ENCODE measurements around the gene SDE2. TPM values are rescaled to one million over a fixed set of nuclear protein-coding genes. Genes with fewer than 3 reads are reported as not detected.

The SDE2 gene
- 10 to 100 TPM; 17.2 to 18.5 TPM for total RNA-seq

DNA sequence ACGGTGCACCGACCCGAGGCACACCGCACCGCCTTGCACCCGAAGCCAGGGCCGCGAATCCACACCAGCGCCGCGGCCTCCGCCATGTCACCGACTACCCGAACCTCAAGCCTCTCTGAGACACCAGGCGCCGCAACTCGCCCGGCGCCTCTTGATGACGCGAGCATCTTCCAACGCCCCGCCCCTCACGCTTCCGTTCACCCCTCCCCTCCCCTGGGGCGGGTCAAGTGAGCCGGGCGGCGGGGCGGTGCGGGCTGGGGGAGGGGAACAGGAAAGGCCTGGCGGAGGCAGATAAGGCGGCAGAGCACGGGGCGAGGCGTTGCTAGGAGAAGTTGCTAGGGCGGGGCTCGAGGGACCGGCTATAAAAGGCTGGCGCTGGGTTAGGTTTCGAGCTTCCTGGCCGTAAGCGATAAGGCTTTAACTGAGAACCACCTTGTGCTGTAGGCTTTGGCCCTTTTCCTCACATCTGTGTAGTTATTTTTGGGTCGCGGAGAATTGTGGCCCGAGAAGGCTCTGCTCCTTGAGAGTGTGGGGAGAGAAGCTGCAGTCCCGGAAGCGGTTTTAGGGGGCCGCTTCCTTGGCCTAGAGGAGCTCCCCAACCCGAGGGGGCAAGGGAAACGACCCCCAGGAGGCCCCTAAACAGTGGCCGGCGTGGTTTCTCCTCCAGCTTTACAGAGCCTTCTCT is at the start of gene SDE2:
Gene SDE2 (minus strand): TSS at position 117 of the 685 bp plus-strand sequence. CDS start 31 bp downstream, at position 86.
- no peaks in the 10 kb centered on the region for H3K9me3 Mint-ChIP-seq
- POLR2A ChIA-PET: interaction anchor here (0.6 to 10.1 kb wide), 35 partner anchors 8 to 574 kb away, joined by 3 to 287 read pairs (median 5); partner anchors contain the start of genes H3-3A, LBR, LIN9 and PARP1

DNA sequence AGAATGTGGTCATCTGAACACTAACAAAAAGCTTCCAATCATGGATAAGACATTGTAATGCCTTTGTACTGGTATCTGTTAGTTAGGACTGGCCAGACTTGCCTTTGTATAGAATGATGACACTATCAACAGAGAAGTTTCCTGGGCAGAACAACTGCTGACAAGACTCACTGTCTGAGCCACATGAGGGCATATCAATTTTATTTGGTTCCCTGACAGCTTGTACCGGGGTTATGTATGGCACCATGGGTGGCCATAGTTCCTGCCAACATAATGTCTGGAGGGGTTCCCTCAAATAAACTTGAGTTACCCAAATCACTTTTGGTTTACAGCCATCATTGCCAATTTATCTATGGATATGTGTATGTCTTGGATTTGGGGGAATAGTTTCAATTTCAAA is 49.7 kb upstream of the SDE2 start:
- no peak overlapping the region for H3K27ac Mint-ChIP-seq
- H3K27me3 Mint-ChIP-seq: peaks cover 3% of the 10 kb centered on the region
- POLR2A ChIA-PET: no interaction called here
- ATAC-seq (ENCODE audit: low read depth): no peak
- H3K4me3 Mint-ChIP-seq: no peak overlapping the region
- no peaks in the 10 kb centered on the region for H3K36me3 Mint-ChIP-seq
- DNase-seq: no peak
- H3K9me3 Mint-ChIP-seq: no peaks in the 10 kb centered on the region
- no peaks in the 10 kb centered on the region for H3K4me1 Mint-ChIP-seq

More for the DNA sequence above, at the start of gene SDE2:
- ATAC-seq (ENCODE audit: low read depth) (peak; percentile 78), DNase-seq (peak; percentile 100)
- peaks cover 61% of the 10 kb centered on the region for H3K4me1 Mint-ChIP-seq
- H3K27ac Mint-ChIP-seq: peak within 1 kb of the TSS; percentile 100
- H3K36me3 Mint-ChIP-seq: peaks cover 11% of the 10 kb centered on the region
- no peaks in the 10 kb centered on the region for H3K27me3 Mint-ChIP-seq
- peak within 1 kb of the TSS; percentile 100 for H3K4me3 Mint-ChIP-seq

DNA sequence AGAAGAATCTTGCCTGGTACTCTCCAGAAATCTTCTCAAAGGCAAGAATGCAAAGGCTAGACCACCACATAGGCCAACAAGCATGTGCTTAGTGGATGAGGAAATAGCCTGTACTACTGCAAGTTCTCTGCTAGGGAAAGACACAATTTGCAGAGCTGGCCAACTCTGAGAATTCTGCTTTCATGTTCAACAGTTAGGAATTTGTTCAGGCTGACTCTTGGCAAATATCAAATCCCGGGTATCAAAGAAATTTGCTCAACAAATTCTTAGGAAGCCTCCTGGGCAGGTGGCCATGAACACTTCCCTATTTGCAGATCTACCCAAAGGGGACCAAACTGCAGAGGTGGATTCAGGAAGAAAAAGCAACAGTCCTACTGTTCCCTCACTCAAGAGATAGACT is 48.4 kb upstream of the SDE2 start:
- DNase-seq (no peak), ATAC-seq (ENCODE audit: low read depth) (no peak)
- Mint-ChIP-seq H3K9me3 (no peaks in the 10 kb centered on the region), H3K4me1 (no peaks in the 10 kb centered on the region), H3K36me3 (no peaks in the 10 kb centered on the region), H3K27me3 (peaks cover 3% of the 10 kb centered on the region), H3K4me3 (no peak overlapping the region), H3K27ac (no peak overlapping the region)
- POLR2A ChIA-PET: interaction anchor here (0.6 kb wide), 1 partner anchor 15 kb away, joined by 3 read pairs; the partner anchor contains the start of gene H3-3A

DNA sequence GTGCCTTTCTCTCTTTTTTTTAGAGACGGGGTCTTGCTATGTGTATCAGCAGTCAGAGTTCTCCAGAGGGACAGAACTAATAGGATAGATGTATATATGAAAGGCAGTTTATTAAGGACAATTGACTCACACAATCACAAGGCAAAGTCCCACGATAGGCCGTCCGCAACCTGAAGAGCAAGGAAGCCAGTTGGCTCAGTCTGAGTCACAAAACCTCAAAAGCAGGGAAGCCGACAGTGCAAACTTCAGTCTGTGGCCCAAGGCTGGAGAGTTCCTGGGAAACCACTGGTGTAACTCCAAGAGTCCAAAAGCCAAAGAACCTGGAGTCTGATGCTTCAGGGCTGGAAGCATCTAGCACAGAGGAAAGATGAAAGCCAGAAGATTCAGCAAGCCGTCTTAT is 47.1 kb upstream of the SDE2 start:
- DNase-seq (no peak), ATAC-seq (ENCODE audit: low read depth) (no peak)
- peaks cover 2% of the 10 kb centered on the region for H3K4me1 Mint-ChIP-seq
- H3K4me3 Mint-ChIP-seq: no peak overlapping the region
- H3K27ac Mint-ChIP-seq: no peak overlapping the region
- peaks cover 3% of the 10 kb centered on the region for H3K27me3 Mint-ChIP-seq
- H3K36me3 Mint-ChIP-seq: no peaks in the 10 kb centered on the region
- POLR2A ChIA-PET: no interaction called here
- H3K9me3 Mint-ChIP-seq: no peaks in the 10 kb centered on the region

DNA sequence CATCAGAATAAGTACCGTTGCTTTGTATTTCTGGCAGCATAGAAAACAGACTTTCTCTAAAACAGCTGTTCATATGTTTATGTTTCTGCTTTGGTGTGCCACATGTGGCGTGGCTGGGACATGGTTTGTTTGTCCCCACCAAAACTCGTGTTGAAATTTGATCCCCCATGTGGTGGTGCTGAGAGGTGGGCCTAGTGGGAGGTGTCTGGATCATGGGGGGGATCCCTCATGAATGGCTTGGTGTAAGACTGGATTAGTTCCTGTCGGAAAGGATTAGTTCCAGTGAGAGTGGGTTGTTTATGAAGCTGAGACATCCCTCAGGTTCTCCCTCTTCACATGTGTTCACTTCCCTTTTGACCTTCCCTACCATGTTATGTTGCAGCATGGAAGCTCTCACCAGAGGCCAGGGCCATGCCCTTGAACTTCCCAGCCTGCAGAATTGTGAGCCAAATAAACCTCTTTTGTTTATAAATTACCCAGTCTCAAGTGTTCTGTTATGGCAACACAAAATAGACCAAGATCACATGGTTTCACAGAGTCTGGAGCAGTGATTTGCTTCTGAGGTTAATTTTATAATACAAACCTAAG is 45.5 kb upstream of the SDE2 start:
- DNase-seq: no peak
- peaks cover 5% of the 10 kb centered on the region for H3K27me3 Mint-ChIP-seq
- POLR2A ChIA-PET: interaction anchor here (0.6 kb wide), 1 partner anchor 19 kb away, joined by 4 read pairs; no protein-coding TSS in a partner anchor
- H3K27ac Mint-ChIP-seq: no peak overlapping the region
- no peak overlapping the region for H3K4me3 Mint-ChIP-seq
- H3K4me1 Mint-ChIP-seq: peaks cover 4% of the 10 kb centered on the region
- no peak for ATAC-seq (ENCODE audit: low read depth)
- H3K9me3 Mint-ChIP-seq: no peaks in the 10 kb centered on the region
- no peaks in the 10 kb centered on the region for H3K36me3 Mint-ChIP-seq

DNA sequence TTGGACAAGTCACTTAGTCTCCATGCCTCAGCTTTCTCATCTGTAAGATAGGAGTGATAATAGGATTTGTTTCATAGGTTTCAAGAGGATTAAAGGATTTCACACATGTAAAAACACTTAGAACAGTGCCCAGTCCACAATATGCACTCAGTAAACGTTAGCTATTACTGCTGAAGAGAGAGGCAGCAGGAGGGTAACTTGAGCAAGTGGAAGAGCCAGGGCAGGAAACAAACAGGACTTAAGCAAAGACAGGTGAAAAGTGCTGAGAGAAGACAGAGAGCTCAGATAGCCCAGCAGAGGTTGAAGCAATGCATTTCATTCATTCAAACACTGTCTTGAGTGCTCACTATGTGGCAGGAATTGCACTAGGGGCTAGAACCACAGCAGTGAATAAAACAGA is 42.3 kb upstream of the SDE2 start:
- no peak overlapping the region for H3K27ac Mint-ChIP-seq
- H3K36me3 Mint-ChIP-seq: no peaks in the 10 kb centered on the region
- DNase-seq (no peak), ATAC-seq (ENCODE audit: low read depth) (no peak)
- no peak overlapping the region for H3K4me3 Mint-ChIP-seq
- POLR2A ChIA-PET: no interaction called here
- peaks cover 5% of the 10 kb centered on the region for H3K27me3 Mint-ChIP-seq
- peaks cover 4% of the 10 kb centered on the region for H3K4me1 Mint-ChIP-seq
- no peaks in the 10 kb centered on the region for H3K9me3 Mint-ChIP-seq

DNA sequence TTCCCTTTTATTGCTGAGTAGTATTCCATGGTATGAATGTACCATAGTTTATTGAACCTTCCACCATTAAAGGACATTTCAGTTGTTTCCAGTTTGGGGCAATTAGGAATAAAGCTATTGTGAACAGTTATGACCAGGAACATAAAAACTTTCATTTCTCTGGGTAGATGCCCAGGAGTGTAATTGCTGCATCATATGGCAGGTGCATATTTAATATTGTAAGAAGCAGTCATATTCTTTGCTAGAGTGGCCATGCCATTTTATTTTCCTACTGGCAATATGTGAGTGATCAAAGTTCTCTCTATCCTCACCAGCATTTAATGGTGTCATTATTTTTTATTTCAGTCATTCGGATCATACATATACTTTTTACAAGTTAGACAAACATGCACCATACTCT is 39.5 kb upstream of the SDE2 start:
- peaks cover 4% of the 10 kb centered on the region for H3K4me1 Mint-ChIP-seq
- no peaks in the 10 kb centered on the region for H3K9me3 Mint-ChIP-seq
- H3K36me3 Mint-ChIP-seq: no peaks in the 10 kb centered on the region
- ATAC-seq (ENCODE audit: low read depth): no peak
- H3K4me3 Mint-ChIP-seq: no peak overlapping the region
- DNase-seq: no peak
- H3K27ac Mint-ChIP-seq: no peak overlapping the region
- POLR2A ChIA-PET: no interaction called here
- peaks cover 2% of the 10 kb centered on the region for H3K27me3 Mint-ChIP-seq

DNA sequence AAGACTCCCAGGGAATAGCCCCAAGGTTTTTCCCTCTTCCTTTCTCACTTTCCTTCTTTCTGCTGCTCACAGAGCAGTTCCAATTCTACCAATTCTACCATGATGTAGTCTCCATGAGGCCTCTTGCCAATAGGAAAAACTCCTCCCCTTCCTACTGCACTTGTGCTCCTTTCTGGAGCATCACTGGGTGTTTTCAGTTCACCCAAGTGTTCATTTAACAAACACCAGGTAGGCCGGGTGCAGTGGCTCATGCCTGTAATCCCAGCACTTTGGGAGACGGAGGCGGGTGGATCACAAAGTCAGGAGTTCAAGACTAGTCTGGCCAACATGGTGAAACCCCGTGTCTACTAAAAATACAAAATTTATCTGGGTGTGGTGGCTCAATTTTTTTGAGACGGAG is 36.8 kb upstream of the SDE2 start:
- Mint-ChIP-seq H3K4me1 (peaks cover 2% of the 10 kb centered on the region), H3K4me3 (no peak overlapping the region), H3K27me3 (peaks cover 8% of the 10 kb centered on the region), H3K9me3 (no peaks in the 10 kb centered on the region), H3K27ac (no peak overlapping the region), H3K36me3 (no peaks in the 10 kb centered on the region)
- POLR2A ChIA-PET: no interaction called here
- ATAC-seq (ENCODE audit: low read depth) (no peak), DNase-seq (no peak)

DNA sequence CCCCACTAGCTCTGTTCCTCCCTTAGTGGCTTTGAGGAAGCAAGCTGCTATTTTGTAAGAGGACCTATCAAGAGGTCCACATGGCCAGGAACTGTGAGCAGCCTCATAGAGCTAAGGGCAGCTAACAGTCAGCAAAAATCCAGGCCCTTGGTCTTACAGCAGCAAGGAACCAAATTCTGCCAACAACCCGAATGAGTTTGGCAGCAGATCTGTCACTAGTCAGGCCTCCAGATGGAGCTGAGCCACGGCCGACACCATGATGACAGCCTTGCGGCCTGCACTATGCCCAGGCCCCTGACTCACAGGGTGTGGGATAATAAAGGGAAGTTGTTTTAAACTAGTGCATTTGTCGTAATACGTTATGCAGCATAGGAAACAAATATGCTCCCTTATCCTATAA is 35.3 kb upstream of the SDE2 start:
- no peak for DNase-seq
- ATAC-seq (ENCODE audit: low read depth): no peak
- Mint-ChIP-seq H3K27ac (no peak overlapping the region), H3K27me3 (peaks cover 6% of the 10 kb centered on the region), H3K4me3 (no peak overlapping the region), H3K4me1 (no peaks in the 10 kb centered on the region), H3K36me3 (no peaks in the 10 kb centered on the region), H3K9me3 (no peaks in the 10 kb centered on the region)
- POLR2A ChIA-PET: interaction anchor here (1.6 kb wide), 1 partner anchor 27 kb away, joined by 4 read pairs; no protein-coding TSS in a partner anchor

DNA sequence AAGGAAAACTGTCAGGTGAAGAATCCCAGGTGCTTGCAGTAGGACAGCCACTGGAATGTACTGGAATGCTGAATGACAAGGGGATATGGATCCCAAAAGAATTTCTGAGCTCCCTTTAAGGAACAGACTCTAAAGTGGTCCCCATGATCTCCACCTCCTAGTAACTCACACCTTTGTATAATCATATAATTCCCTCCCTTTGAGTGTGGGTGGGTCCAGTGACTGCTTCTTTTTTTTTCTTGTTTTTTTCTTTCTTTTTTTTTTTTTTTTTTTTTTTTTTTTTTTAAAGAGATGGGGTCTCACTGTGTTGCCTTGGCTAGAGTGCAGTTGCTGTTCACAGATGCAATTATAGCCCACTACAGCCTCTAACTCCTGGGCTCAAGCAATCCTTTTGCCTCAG is 34.8 kb upstream of the SDE2 start:
- no peaks in the 10 kb centered on the region for H3K9me3 Mint-ChIP-seq

DNA sequence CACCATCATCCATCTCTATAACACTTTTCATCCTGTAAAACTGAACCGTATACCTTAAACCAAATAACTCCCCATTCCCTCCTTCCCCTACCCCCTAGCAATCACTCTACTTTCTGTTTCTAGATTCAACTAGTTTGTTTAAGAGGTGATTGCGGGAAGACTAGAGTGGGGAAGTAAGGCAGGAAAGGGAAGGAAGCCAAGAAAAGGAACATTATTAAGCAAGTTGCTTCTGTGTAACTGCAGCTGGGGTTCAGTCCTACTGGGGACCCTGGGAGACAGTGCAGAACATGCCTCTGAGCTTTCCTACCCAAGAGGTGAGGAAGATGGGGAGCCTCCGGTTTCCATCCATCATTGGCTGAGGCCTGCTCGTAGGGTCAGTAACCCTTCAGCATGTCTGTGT is 34.4 kb upstream of the SDE2 start:
- Mint-ChIP-seq H3K4me3 (no peak overlapping the region), H3K4me1 (no peaks in the 10 kb centered on the region), H3K27me3 (peaks cover 6% of the 10 kb centered on the region), H3K9me3 (no peaks in the 10 kb centered on the region), H3K36me3 (no peaks in the 10 kb centered on the region), H3K27ac (no peak overlapping the region)
- POLR2A ChIA-PET: no interaction called here
- no peak for DNase-seq
- no peak for ATAC-seq (ENCODE audit: low read depth)

More for the DNA sequence above, 34.8 kb upstream of the SDE2 start:
- no peaks in the 10 kb centered on the region for H3K36me3 Mint-ChIP-seq
- H3K27ac Mint-ChIP-seq: no peak overlapping the region
- H3K27me3 Mint-ChIP-seq: peaks cover 6% of the 10 kb centered on the region
- DNase-seq (no peak), ATAC-seq (ENCODE audit: low read depth) (no peak)
- POLR2A ChIA-PET: interaction anchor here (1.6 kb wide), 1 partner anchor 28 kb away, joined by 4 read pairs; no protein-coding TSS in a partner anchor
- H3K4me3 Mint-ChIP-seq: no peak overlapping the region
- no peaks in the 10 kb centered on the region for H3K4me1 Mint-ChIP-seq

DNA sequence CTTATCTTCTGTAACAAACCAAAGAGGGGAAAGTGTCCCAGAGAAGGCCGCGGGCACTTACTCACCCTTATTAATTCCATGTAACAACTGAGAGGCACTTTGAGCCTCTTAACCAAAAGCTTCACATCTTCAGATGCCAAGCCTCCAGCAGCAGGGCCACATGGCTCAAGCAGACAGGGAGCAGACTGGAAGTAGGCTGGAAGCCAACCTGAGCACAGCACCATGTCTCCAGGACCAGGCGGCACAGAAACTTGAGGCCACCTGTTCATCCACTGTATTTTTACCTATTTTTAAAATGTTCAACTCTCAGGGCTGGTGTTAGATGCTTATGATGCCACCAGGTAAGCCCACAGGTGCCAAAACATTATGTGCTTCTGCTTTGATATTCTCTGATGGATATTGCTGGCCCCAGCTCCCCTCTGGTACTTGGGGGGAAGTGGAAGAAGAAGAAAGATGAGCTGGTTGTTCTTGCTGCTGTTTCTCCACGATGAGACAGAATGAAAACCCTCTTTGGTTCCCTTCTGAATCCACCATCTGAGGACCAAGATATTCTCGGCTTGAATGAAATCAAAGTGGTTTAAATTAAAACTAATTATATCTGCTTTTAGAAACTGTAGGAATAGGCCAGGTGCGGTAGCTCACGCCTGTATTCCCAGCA is 30.6 kb upstream of the SDE2 start:
- Mint-ChIP-seq H3K9me3 (no peaks in the 10 kb centered on the region), H3K36me3 (no peaks in the 10 kb centered on the region), H3K27ac (no peak overlapping the region), H3K4me1 (no peaks in the 10 kb centered on the region), H3K4me3 (no peak overlapping the region), H3K27me3 (peaks cover 8% of the 10 kb centered on the region)
- no peak for DNase-seq
- ATAC-seq (ENCODE audit: low read depth): no peak
- POLR2A ChIA-PET: no interaction called here

DNA sequence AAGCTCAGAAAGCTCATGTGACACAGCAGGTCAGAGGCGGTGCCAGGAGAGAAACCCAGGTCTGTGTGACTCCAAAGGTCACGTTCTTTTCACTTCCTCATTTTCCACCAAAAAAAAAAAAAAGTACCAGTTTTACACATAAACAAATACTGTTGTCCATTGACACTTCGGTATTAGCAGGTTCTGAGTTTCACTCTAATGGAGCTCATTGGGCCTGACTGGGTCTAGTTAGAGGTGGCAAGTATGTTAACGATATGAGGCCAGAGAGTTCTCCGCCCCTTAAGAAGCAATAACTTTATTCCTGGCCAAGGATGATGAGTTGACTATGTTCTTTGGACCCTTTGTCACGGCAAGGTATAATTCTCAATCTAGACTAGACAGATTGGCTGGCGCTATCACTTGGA is 30.0 kb upstream of the SDE2 start:
- Mint-ChIP-seq H3K27me3 (peaks cover 8% of the 10 kb centered on the region), H3K27ac (no peak overlapping the region), H3K9me3 (no peaks in the 10 kb centered on the region), H3K4me3 (no peak overlapping the region), H3K4me1 (no peaks in the 10 kb centered on the region), H3K36me3 (no peaks in the 10 kb centered on the region)
- ATAC-seq (ENCODE audit: low read depth) (no peak), DNase-seq (no peak)
- POLR2A ChIA-PET: no interaction called here

Measured in activated naive CD8-positive, alpha-beta T cell treated with anti-CD3 and anti-CD28 coated beads, Interleukin-2, amount 10 ng/mL, durations not matched to agents 7 days and 5 days (primary cell).